ENCODE data around the gene JARID2.

GRCh38 chr6:15443119-15443830 is 197.4 kb downstream of the JARID2 start:
- TF ChIP-seq POLR2AphosphoS5 (IDR thresholded peaks at IDR 0.05; ENCODE audit: low read depth, low read length) (no peak), POLR2A (IDR thresholded peaks at IDR 0.05; ENCODE audit: low read depth, low read length) (no peak), SPI1 (IDR thresholded peaks at IDR 0.05; ENCODE audit: low read depth, low read length) (no peak), TAF1 (IDR thresholded peaks at IDR 0.05; ENCODE audit: low read depth, low read length) (no peak), POU2F2 (IDR thresholded peaks at IDR 0.05; ENCODE audit: low read depth, low read length) (no peak)
